GM18867 (cell line): ENCODE data around the gene HS1BP3.

Source experiments
- ATAC-seq: cut with Tn5 transposase; IDR thresholded peaks from one replicate; pipeline ENCODE4 v1.9.1; 2021; ENCODE audit warnings: mild to moderate bottlenecking, moderate library complexity; ENCODE audit not compliant: unreplicated experiment

Gene HS1BP3

GRCh38 chr2:20588918-20589871 is 61.7 kb downstream of the HS1BP3 start:
- no peak for ATAC-seq

- no peak for ATAC-seq
These were observed 64.9 kb downstream of the HS1BP3 start for GRCh38 chr2:20585710-20586594.

GRCh38 chr2:20585359-20585709 is 65.6 kb downstream of the HS1BP3 start:
- ATAC-seq = no peak

GRCh38 chr2:20584399-20585358 is 66.2 kb downstream of the HS1BP3 start:
- no peak for ATAC-seq

- no peak for ATAC-seq
These were observed 66.9 kb downstream of the HS1BP3 start for GRCh38 chr2:20584045-20584398.

- no peak for ATAC-seq
These were observed 67.4 kb downstream of the HS1BP3 start for GRCh38 chr2:20583425-20583881.

- no peak for ATAC-seq
These were observed 68.2 kb downstream of the HS1BP3 start for GRCh38 chr2:20582600-20583221.

- ATAC-seq = no peak
These were observed 70.0 kb downstream of the HS1BP3 start for GRCh38 chr2:20580690-20581437.

- no peak for ATAC-seq
These were observed 71.0 kb downstream of the HS1BP3 start for GRCh38 chr2:20579866-20580265.

- ATAC-seq = peak; percentile 59
These were observed 71.7 kb downstream of the HS1BP3 start for GRCh38 chr2:20578895-20579825.

GRCh38 chr2:20578266-20578894 is 72.5 kb downstream of the HS1BP3 start:
- ATAC-seq = no peak

- no peak for ATAC-seq
These were observed 73.2 kb downstream of the HS1BP3 start for GRCh38 chr2:20577495-20578235.

- peak; percentile 85 for ATAC-seq
These were observed 74.2 kb downstream of the HS1BP3 start for GRCh38 chr2:20576598-20577115.

GRCh38 chr2:20575935-20576597 is 74.8 kb downstream of the HS1BP3 start:
- ATAC-seq = no peak

GRCh38 chr2:20575414-20575813 is 75.5 kb downstream of the HS1BP3 start:
- ATAC-seq = no peak

GRCh38 chr2:20574930-20575329 is 76.0 kb downstream of the HS1BP3 start:
- ATAC-seq = no peak
